Panc1 (cell line): Measurements from ENCODE around the gene LRRC9. TPM values are rescaled to one million over a fixed set of nuclear protein-coding genes. Genes with fewer than 3 reads are reported as not detected.
"Not testable (repeated sequence)": the region's sequence is repeated elsewhere in the genome, so short reads cannot be mapped to it uniquely, and the experiment has no call there.

Experiments used
- ATAC-seq: fragments of 200-7000 bp; cut with Tn5 transposase; 2 replicates; pipeline ENCODE4 v1.9.1; 2020; ENCODE audit warnings: mild to moderate bottlenecking, moderate library complexity
- BruUV-seq: library from RNA; stranded (reverse); fragments of 400-500 nt; replicated peaks from 2 replicates; lab custom pipeline; 2021; lab: Mats Ljungman, UMichigan
- CTCF ChIA-PET: fragments of 300-600 bp; sonication (Branson Sonifier 250); formaldehyde crosslinking; loops from one replicate; lab custom pipeline; 2022; ENCODE audit warnings: antibody characterized with exemption; lab: Charles Lee
- POLR2A ChIA-PET: fragments of 300-600 bp; sonication (Branson Sonifier 250); formaldehyde crosslinking; loops from one replicate; lab custom pipeline; 2022; ENCODE audit warnings: antibody characterized with exemption; lab: Charles Lee
- DNase-seq: peaks from one replicate; pipeline ENCODE4 v3.0.0-alpha.2; 2010; ENCODE audit warnings: low read depth, low spot score
- H3K27ac ChIP-seq: 2 replicates; pipeline ENCODE4 v1.5.1; 2011; ENCODE audit warnings: mild to moderate bottlenecking, low read length, inconsistent platforms
- H3K27me3 ChIP-seq: fragments of 200-500 bp; sonication (Bioruptor generic); 2 replicates; pipeline ENCODE4 v1.6.0; 2014; ENCODE audit warnings: low read length, inconsistent platforms; ENCODE audit not compliant: control insufficient read depth, insufficient read depth
- H3K36me3 ChIP-seq: fragments of 200-500 bp; sonication (Bioruptor generic); 2 replicates; pipeline ENCODE4 v1.5.1; 2014; ENCODE audit warnings: inconsistent platforms, mild to moderate bottlenecking, low read length, moderate library complexity; ENCODE audit not compliant: control insufficient read depth, insufficient read depth
- H3K4me1 ChIP-seq: 2 replicates; pipeline ENCODE4 v1.5.1; 2011; ENCODE audit warnings: inconsistent platforms, mild to moderate bottlenecking, low read length, moderate library complexity; ENCODE audit not compliant: control insufficient read depth, insufficient read depth
- H3K4me3 ChIP-seq, 2 experiments: 2 replicates each; pipeline ENCODE4 v1.5.1; 2011 to 2012; ENCODE audit warnings: low read depth in 2 of 2, low read length in 2 of 2, mild to moderate bottlenecking in 2 of 2, inconsistent platforms in 1 of 2, moderate library complexity in 1 of 2
- H3K9me3 ChIP-seq: fragments of 200-500 bp; sonication (Bioruptor generic); 2 replicates; pipeline ENCODE4 v1.5.1; 2014; ENCODE audit warnings: low read depth, mild to moderate bottlenecking, inconsistent platforms, low read length, moderate library complexity; ENCODE audit not compliant: control insufficient read depth, insufficient read depth
- POLR2AphosphoS5 ChIP-seq: IDR thresholded peaks from 2 replicates; pipeline ENCODE4 v1.6.1; 2012; ENCODE audit warnings: mild to moderate bottlenecking, low read depth, low read length, moderate library complexity
- REST ChIP-seq, 2 experiments: IDR thresholded peaks; 2 replicates each; pipeline ENCODE4 v1.6.1; 2011 to 2012; ENCODE audit warnings: low read depth in 2 of 2, control low read depth in 1 of 2, low read length in 1 of 2, mild to moderate bottlenecking in 1 of 2, moderate library complexity in 1 of 2; ENCODE audit not compliant: insufficient read depth in 1 of 2
- SIN3A ChIP-seq: IDR thresholded peaks from 2 replicates; pipeline ENCODE4 v1.6.1; 2012; ENCODE audit warnings: low read depth, mild to moderate bottlenecking, low read length, moderate library complexity, borderline replicate concordance; ENCODE audit not compliant: insufficient read depth
- TCF7L2 ChIP-seq: IDR thresholded peaks from 2 replicates; pipeline ENCODE4 v1.6.1; 2011; ENCODE audit warnings: mild to moderate bottlenecking, low read depth, low read length, inconsistent platforms
- in situ Hi-C: cut with HindIII; loops from 2 replicates; pipeline ENCODE4 v1.10.0; 2016; ENCODE audit warnings: low sequenced_read_pairs, low pct_unique_long_range_greater_than_20kb
- intact Hi-C: fragments of 100-400 bp; cut with micrococcal nuclease; formaldehyde crosslinking; loops from one replicate; pipeline ENCODE4 v1.10.0; 2022; ENCODE audit not compliant: unreplicated experiment
- total RNA-seq: library from RNA; stranded (reverse); gene quantifications from one replicate; pipeline ENCODE4 v1.2.1, GENCODE V29; 2021; ENCODE audit not compliant: unreplicated experiment
- TF ChIP-seq, protein P1 (sequence below): fragments of 450-650 bp; IDR thresholded peaks from 2 replicates; pipeline ENCODE4 v1.5.1; 2017; ENCODE audit warnings: mild to moderate bottlenecking

Gene LRRC9
- total RNA-seq, 1 experiment from 2014 or later, result not detected

DNA sequence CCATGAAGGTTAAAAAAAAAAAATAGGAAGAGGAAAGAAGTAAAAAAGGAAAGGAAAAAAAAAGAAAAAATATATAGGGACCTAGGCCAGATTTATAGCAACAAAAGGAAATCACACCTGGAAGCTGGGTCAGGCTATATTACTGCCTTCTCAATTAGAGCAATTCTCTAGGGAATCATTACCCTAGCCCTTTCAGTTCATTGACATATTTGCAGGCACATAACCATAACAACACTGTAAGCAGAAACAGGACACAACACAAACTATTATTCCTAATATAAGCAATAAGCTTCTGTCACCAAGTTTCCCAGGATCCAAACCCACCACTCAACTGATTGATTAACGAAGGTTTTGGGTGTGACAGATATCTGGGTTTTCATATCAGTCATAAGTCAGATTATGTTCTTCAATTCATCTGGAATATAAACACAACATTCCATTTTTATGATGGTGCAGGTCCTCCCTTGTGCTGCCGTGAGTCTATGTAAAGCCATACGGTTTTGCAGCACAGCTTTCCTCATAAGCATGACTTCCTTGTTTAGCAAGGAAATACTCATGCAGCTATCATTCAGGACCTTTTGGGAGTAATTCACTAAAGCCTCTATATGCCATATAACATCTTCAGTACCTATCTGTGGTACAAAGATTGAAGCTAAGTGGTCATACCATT lies 176.0 kb downstream of the LRRC9 start:
- peak overlapping the region; percentile 39; the same call in 1 of the 2 replicates for H3K27ac ChIP-seq
- POLR2A ChIA-PET, result no interaction called here
- no peak for TF ChIP-seq SIN3A
- H3K9me3 ChIP-seq, result no peaks in the 10 kb centered on the region
- intact Hi-C loops, result loop anchor here (10.0 kb wide), 1 partner anchor 69 kb away; the partner anchor contains the start of gene DHRS7
- no peak overlapping the region for H3K4me3 ChIP-seq
- no peaks in the 10 kb centered on the region; the same call in none of the 2 replicates for H3K36me3 ChIP-seq
- in situ Hi-C loops, result no loop called here
- DNase-seq, result no peak
- H3K27me3 ChIP-seq, result no peaks in the 10 kb centered on the region
- no TSS peak for BruUV-seq
- CTCF ChIA-PET, result no interaction called here
- no peak for ATAC-seq
- H3K4me1 ChIP-seq, result peaks cover 15% of the 10 kb centered on the region

DNA sequence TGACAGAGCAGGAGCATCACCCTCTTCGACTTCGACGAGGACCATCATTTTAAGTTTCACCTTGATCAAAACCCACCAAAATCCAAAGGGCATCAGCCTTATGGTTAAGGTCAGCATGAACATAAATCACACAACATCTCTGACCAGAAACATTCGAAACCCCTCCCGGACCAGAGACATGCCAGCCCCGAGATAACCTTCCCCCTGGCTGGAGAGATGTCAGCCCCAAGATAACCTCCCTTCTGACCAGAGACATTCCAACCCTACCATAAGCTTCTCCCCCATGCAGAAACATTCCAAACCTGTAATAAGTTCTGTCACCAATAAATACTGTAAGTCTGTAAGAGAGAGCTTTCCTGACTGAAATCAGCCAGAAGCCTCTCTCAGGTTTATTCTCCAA lies 178.0 kb downstream of the LRRC9 start:
- Histone ChIP-seq H3K27ac (no peak overlapping the region), H3K36me3 (no peaks in the 10 kb centered on the region; the same call in none of the 2 replicates), H3K4me1 (peaks cover 14% of the 10 kb centered on the region), H3K9me3 (no peaks in the 10 kb centered on the region), H3K4me3 (no peak overlapping the region), H3K27me3 (no peaks in the 10 kb centered on the region)
- POLR2A ChIA-PET, result no interaction called here
- no peak for TF ChIP-seq TCF7L2
- TF ChIP-seq SIN3A, result no peak
- TF ChIP-seq POLR2AphosphoS5, result no peak
- TF ChIP-seq, protein P1, sequence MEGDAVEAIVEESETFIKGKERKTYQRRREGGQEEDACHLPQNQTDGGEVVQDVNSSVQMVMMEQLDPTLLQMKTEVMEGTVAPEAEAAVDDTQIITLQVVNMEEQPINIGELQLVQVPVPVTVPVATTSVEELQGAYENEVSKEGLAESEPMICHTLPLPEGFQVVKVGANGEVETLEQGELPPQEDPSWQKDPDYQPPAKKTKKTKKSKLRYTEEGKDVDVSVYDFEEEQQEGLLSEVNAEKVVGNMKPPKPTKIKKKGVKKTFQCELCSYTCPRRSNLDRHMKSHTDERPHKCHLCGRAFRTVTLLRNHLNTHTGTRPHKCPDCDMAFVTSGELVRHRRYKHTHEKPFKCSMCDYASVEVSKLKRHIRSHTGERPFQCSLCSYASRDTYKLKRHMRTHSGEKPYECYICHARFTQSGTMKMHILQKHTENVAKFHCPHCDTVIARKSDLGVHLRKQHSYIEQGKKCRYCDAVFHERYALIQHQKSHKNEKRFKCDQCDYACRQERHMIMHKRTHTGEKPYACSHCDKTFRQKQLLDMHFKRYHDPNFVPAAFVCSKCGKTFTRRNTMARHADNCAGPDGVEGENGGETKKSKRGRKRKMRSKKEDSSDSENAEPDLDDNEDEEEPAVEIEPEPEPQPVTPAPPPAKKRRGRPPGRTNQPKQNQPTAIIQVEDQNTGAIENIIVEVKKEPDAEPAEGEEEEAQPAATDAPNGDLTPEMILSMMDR, result no peak
- in situ Hi-C loops, result no loop called here
- no TSS peak for BruUV-seq
- ATAC-seq (no peak), DNase-seq (no peak)
- CTCF ChIA-PET, result no interaction called here
- intact Hi-C loops, result loop anchor here (10.0 kb wide), 1 partner anchor 67 kb away; the partner anchor contains the start of gene DHRS7

GRCh38 chr14:60099855-60100254 lies 179.9 kb downstream of the LRRC9 start:
- in situ Hi-C loops, H3K4me3 ChIP-seq, ATAC-seq, H3K9me3 ChIP-seq, H3K27me3 ChIP-seq, H3K27ac ChIP-seq, DNase-seq, H3K36me3 ChIP-seq, H3K4me1 ChIP-seq, BruUV-seq, POLR2A ChIA-PET, CTCF ChIA-PET: not testable (repeated sequence)
- intact Hi-C loops, result loop anchor here (10.0 kb wide), 1 partner anchor 65 kb away; the partner anchor contains the start of gene DHRS7

- H3K27ac ChIP-seq, result no peak overlapping the region
- H3K4me1 ChIP-seq, result no peaks in the 10 kb centered on the region
- H3K9me3 ChIP-seq, result no peaks in the 10 kb centered on the region
- H3K36me3 ChIP-seq, result no peaks in the 10 kb centered on the region
- TF ChIP-seq SIN3A, result no peak
- TF ChIP-seq, protein P1, result no peak
- TF ChIP-seq REST (IDR thresholded peaks at IDR 0.05; ENCODE audit: insufficient read depth in 1 of 2, low read depth in 2 of 2, low read length in 1 of 2), result no peak
- no peak for TF ChIP-seq TCF7L2
- no peak for TF ChIP-seq POLR2AphosphoS5
- ATAC-seq (no peak), DNase-seq (no peak)
- intact Hi-C loops, result no loop called here
- ChIA-PET CTCF (no interaction called here), POLR2A (no interaction called here)
- in situ Hi-C loops, result no loop called here
- no TSS peak for BruUV-seq
- H3K27me3 ChIP-seq, result no peaks in the 10 kb centered on the region
- H3K4me3 ChIP-seq, result no peak overlapping the region
Observed at GRCh38 chr14:60101786-60102185, 181.8 kb downstream of the LRRC9 start.
